SU-DHL-6 (cell line): ENCODE measurements around the gene STEAP3.
"Not testable (repeated sequence)": the region's sequence is repeated elsewhere in the genome, so short reads cannot be mapped to it uniquely, and the experiment has no call there.

ENCODE experiments used
- H2AFZ ChIP-seq: fragments of 200-600 bp; sonication (generic); 2 replicates; pipeline ENCODE4 v1.6.1; 2014; ENCODE audit warnings: low read depth, mild to moderate bottlenecking, moderate library complexity, mixed read lengths, antibody characterized with exemption, low read length; ENCODE audit not compliant: severe bottlenecking
- H3F3A ChIP-seq: fragments of 200-600 bp; shearing (Covaris generic); 2 replicates; pipeline ENCODE4 v1.6.0; 2016; ENCODE audit warnings: antibody characterized with exemption, mild to moderate bottlenecking; ENCODE audit not compliant: insufficient read depth
- H3K27ac ChIP-seq: fragments of 200-600 bp; sonication (generic); 2 replicates; pipeline ENCODE4 v1.5.1; 2016; ENCODE audit warnings: low read depth, mild to moderate bottlenecking, low read length, moderate library complexity, mixed read lengths
- H3K27me3 ChIP-seq: fragments of 200-600 bp; sonication (generic), shearing (Covaris generic); 2 replicates; pipeline ENCODE4 v1.6.0; 2014; ENCODE audit warnings: mild to moderate bottlenecking, low read length
- H3K36me3 ChIP-seq: fragments of 200-600 bp; sonication (generic); 2 replicates; pipeline ENCODE4 v1.6.1; 2014; ENCODE audit warnings: mild to moderate bottlenecking, low read length, mixed read lengths
- H3K4me2 ChIP-seq: fragments of 300-600, 200-600 bp; shearing (Covaris generic), sonication (generic); 2 replicates; pipeline ENCODE4 v1.6.0; 2014; ENCODE audit warnings: low read length, low read depth, mild to moderate bottlenecking; ENCODE audit not compliant: poor library complexity, severe bottlenecking
- H3K4me3 ChIP-seq: fragments of 200-600 bp; sonication (generic); 2 replicates; pipeline ENCODE4 v1.5.1; 2014; ENCODE audit warnings: antibody characterized with exemption, low read length, mild to moderate bottlenecking, mixed read lengths; ENCODE audit not compliant: insufficient read depth, poor library complexity, severe bottlenecking
- H3K79me2 ChIP-seq: fragments of 200-600 bp; sonication (generic); 2 replicates; pipeline ENCODE4 v1.6.1; 2014; ENCODE audit warnings: mild to moderate bottlenecking, low read length, moderate library complexity; ENCODE audit not compliant: insufficient read depth
- H3K9ac ChIP-seq: fragments of 200-600 bp; sonication (generic); 2 replicates; pipeline ENCODE4 v1.7.0; 2014; ENCODE audit warnings: mild to moderate bottlenecking, low read length
- H3K9me2 ChIP-seq: fragments of 200-600 bp; sonication (generic); replicated peaks from 2 replicates; pipeline ENCODE4 v1.6.1; 2014; ENCODE audit warnings: low read length; ENCODE audit not compliant: insufficient read depth
- H3K9me3 ChIP-seq: fragments of 200-600 bp; sonication (generic); 2 replicates; pipeline ENCODE4 v1.6.1; 2014; ENCODE audit warnings: low read length, mixed read lengths; ENCODE audit not compliant: insufficient read depth
- H4K20me1 ChIP-seq: fragments of 200-600 bp; sonication (generic); 2 replicates; pipeline ENCODE4 v1.6.1; 2014; ENCODE audit warnings: low read depth, mild to moderate bottlenecking, antibody characterized with exemption, low read length, moderate library complexity, mixed read lengths
- EZH2phosphoT487 ChIP-seq: fragments of 200-600 bp; sonication (generic), shearing (Covaris generic); conservative IDR thresholded peaks from 2 replicates; pipeline ENCODE4 v1.6.1; 2018; ENCODE audit warnings: mild to moderate bottlenecking, antibody characterized with exemption, low read length, moderate library complexity, mixed read lengths
- TF ChIP-seq, protein P1 (sequence below): fragments of 200-600 bp; sonication (generic); IDR thresholded peaks from one replicate; pipeline ENCODE4 v1.5.1; 2017; ENCODE audit warnings: antibody characterized with exemption, mild to moderate bottlenecking, low read length, moderate library complexity; ENCODE audit not compliant: insufficient read depth, poor library complexity, severe bottlenecking

STEAP3 gene

DNA sequence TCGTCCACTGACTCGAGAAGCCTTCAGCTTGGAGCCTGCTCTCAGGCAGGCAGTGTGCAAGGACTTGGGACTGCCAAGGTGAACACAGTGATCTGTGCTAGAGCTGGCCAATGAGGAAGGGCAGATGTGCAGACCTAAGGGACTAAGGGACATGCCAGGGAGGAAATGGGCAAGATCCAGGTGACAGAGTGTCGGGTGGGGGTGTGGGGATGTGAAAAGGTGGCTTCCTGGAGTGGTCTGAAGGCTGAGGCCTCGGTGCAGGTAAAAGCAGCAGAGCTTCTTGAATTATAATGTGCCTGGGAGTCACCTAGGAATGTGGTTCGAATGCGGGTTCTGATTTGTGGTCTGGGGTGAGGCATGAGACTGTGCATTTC is 42.0 kb downstream of the STEAP3 start:
- Histone ChIP-seq H3K27me3 (no peaks in the 10 kb centered on the region), H3K79me2 (no peaks in the 10 kb centered on the region), H2AFZ (no peak overlapping the region), H3K9me2 (no peaks in the 10 kb centered on the region), H3K36me3 (no peaks in the 10 kb centered on the region), H3F3A (no peaks in the 10 kb centered on the region), H3K27ac (no peak overlapping the region), H3K4me3 (no peak overlapping the region), H3K4me2 (no peak overlapping the region), H4K20me1 (no peaks in the 10 kb centered on the region), H3K9ac (no peak overlapping the region), H3K9me3 (no peaks in the 10 kb centered on the region)
- TF ChIP-seq EZH2phosphoT487: no peak
- TF ChIP-seq, protein P1, sequence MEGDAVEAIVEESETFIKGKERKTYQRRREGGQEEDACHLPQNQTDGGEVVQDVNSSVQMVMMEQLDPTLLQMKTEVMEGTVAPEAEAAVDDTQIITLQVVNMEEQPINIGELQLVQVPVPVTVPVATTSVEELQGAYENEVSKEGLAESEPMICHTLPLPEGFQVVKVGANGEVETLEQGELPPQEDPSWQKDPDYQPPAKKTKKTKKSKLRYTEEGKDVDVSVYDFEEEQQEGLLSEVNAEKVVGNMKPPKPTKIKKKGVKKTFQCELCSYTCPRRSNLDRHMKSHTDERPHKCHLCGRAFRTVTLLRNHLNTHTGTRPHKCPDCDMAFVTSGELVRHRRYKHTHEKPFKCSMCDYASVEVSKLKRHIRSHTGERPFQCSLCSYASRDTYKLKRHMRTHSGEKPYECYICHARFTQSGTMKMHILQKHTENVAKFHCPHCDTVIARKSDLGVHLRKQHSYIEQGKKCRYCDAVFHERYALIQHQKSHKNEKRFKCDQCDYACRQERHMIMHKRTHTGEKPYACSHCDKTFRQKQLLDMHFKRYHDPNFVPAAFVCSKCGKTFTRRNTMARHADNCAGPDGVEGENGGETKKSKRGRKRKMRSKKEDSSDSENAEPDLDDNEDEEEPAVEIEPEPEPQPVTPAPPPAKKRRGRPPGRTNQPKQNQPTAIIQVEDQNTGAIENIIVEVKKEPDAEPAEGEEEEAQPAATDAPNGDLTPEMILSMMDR: no peak

- no peaks in the 10 kb centered on the region for H3K9me3 ChIP-seq
- H4K20me1 ChIP-seq: no peaks in the 10 kb centered on the region
- H3K4me2 ChIP-seq: no peak overlapping the region
Measured at GRCh38 chr2:119266091-119266589, 42.5 kb downstream of the STEAP3 start.

GRCh38 chr2:119267604-119268003 is 44.0 kb downstream of the STEAP3 start:
- no peaks in the 10 kb centered on the region for H3K9me3 ChIP-seq
- no peak overlapping the region for H3K4me2 ChIP-seq
- no peaks in the 10 kb centered on the region for H3K36me3 ChIP-seq
- no peaks in the 10 kb centered on the region for H3F3A ChIP-seq
- H3K27me3 ChIP-seq: no peaks in the 10 kb centered on the region
- H4K20me1 ChIP-seq: no peaks in the 10 kb centered on the region
- no peak overlapping the region for H2AFZ ChIP-seq
- H3K9me2 ChIP-seq: no peaks in the 10 kb centered on the region
- H3K27ac ChIP-seq: no peak overlapping the region
- TF ChIP-seq, protein P1: no peak
- TF ChIP-seq EZH2phosphoT487: no peak
- H3K79me2 ChIP-seq: no peaks in the 10 kb centered on the region
- no peak overlapping the region for H3K9ac ChIP-seq
- H3K4me3 ChIP-seq: no peak overlapping the region

More at GRCh38 chr2:119266091-119266589, 42.5 kb downstream of the STEAP3 start:
- TF ChIP-seq, protein P1: no peak
- no peaks in the 10 kb centered on the region for H3K79me2 ChIP-seq
- no peak overlapping the region for H3K4me3 ChIP-seq
- H3F3A ChIP-seq: no peaks in the 10 kb centered on the region
- H3K36me3 ChIP-seq: no peaks in the 10 kb centered on the region
- H3K9me2 ChIP-seq: no peaks in the 10 kb centered on the region
- no peak overlapping the region for H2AFZ ChIP-seq
- H3K27me3 ChIP-seq: no peaks in the 10 kb centered on the region
- H3K9ac ChIP-seq: no peak overlapping the region
- no peak overlapping the region for H3K27ac ChIP-seq

DNA sequence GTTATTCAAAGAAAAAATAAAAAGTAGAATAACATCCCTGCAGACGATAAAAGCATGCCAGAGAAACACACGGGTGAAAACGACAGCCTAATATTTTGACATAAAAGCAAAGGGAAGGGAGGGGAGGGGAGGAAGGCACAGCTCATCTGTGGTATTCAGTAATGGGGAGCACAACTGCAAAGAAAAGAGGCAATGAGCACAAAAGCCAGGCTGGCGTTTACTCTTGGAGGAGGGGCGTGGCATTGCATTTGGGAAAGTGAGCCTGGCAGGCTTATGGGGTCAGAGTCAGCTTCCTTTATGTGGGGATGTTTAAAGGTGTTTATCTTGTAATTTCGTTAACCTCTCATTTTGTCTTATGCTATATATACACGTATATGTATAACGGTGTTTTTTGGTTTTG is 53.2 kb downstream of the STEAP3 start:
- Histone ChIP-seq H3K27me3 (no peaks in the 10 kb centered on the region), H3F3A (no peaks in the 10 kb centered on the region), H3K79me2 (no peaks in the 10 kb centered on the region), H3K27ac (no peak overlapping the region), H4K20me1 (no peaks in the 10 kb centered on the region), H3K36me3 (no peaks in the 10 kb centered on the region), H3K9me3 (no peaks in the 10 kb centered on the region), H3K9ac (no peak overlapping the region), H2AFZ (no peak overlapping the region), H3K4me3 (no peak overlapping the region), H3K9me2 (no peaks in the 10 kb centered on the region), H3K4me2 (no peak overlapping the region)
- TF ChIP-seq, protein P1: no peak
- TF ChIP-seq EZH2phosphoT487: no peak

DNA sequence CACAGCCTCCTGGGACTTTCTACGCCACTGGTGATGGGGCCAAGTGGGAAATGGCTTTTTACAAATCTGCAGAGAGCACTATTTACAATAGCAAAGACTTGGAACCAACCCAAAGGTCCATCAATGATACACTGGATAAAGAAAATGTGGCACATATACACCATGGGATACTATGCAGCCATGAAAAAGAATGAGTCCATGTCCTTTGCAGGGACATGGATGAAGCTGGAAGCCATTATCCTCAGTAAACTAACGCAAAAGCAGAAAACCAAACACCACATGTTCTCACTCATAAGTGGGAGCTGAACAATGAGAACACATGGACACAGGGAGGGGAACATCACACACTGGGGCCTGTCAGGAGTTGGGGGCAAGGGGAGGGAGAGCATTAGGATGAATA is 54.8 kb downstream of the STEAP3 start:
- H3F3A ChIP-seq, H3K9me3 ChIP-seq, H3K4me3 ChIP-seq, H2AFZ ChIP-seq, H3K9ac ChIP-seq, H3K4me2 ChIP-seq, H3K79me2 ChIP-seq, H3K9me2 ChIP-seq, H4K20me1 ChIP-seq, H3K27me3 ChIP-seq, H3K27ac ChIP-seq, H3K36me3 ChIP-seq: not testable (repeated sequence)
